Renal cortex interstitium (tissue), 11 donors: ENCODE measurements around the gene CWC27. TPM values are rescaled to one million over a fixed set of nuclear protein-coding genes. Genes with fewer than 3 reads are reported as not detected.
A peak's percentile ranks its signal among the peaks of the same experiment; 100 is the strongest.

Source experiments
- DNase-seq, 11 donors: peaks; one replicate each; pipeline ENCODE4 v3.0.0-alpha.2; 2013; ENCODE audit warnings: low read depth in 9 of 11, low spot score in 4 of 11; ENCODE audit errors: extremely low read depth in 1 of 11
- polyA plus RNA-seq, 3 donors: library from polyadenylated mRNA; unstranded; fragments of 120-200 nt; gene quantifications; one replicate each; pipeline ENCODE4 v1.2.1, GENCODE V29; 2013; ENCODE audit not compliant: insufficient read length in 3 of 3

CWC27 gene
- polyA plus RNA-seq, 3 donors: 32.6 to 46.3 (median 39.8) TPM

GRCh38 chr5:65014769-65015168, 246.0 kb downstream of the CWC27 start:
- no peak for DNase-seq

DNA sequence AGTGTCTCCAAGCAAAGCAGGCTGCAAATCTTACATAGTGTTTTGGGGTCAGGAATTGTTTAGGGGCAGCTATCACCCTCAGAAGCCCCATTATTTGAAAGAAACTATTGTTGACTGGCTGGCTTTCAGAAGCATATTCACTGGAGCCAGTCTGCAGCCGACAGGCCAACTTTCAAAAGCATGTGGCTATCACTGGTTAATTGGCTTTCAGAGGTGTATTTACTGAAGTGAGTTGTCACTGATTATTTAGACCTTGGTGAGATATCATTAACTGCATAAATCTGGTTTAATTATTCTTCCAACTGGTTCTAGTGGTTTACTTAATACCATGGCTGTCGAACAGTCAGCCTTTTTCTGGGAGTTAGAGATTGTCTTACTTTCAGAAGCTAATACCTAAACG, 247.0 kb downstream of the CWC27 start:
- DNase-seq: no peak

GRCh38 chr5:65017636-65018035, 248.9 kb downstream of the CWC27 start:
- DNase-seq: no peak

- DNase-seq: no peak
Measured at GRCh38 chr5:65018763-65019162, 250.0 kb downstream of the CWC27 start.

DNA sequence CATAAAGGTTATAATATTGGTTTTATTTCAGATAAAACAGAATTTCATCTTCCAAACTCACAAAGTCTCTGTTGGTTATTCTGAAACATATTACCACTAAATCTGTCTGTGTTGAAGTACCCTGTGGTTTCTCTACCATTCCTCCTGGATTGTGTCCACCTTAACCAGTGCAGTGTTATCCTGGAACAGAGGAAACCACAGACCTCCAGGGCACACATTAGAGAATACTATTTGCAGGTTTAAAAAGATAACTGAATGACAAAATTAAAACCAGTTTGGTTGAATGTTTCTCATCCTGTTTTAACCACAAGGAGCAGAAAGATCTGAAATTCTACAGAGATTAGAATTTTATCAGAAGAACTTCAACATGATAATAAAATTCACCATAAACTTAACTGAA, 251.8 kb downstream of the CWC27 start:
- DNase-seq: no peak

GRCh38 chr5:65021527-65022226, 252.9 kb downstream of the CWC27 start:
- DNase-seq: no peak

DNA sequence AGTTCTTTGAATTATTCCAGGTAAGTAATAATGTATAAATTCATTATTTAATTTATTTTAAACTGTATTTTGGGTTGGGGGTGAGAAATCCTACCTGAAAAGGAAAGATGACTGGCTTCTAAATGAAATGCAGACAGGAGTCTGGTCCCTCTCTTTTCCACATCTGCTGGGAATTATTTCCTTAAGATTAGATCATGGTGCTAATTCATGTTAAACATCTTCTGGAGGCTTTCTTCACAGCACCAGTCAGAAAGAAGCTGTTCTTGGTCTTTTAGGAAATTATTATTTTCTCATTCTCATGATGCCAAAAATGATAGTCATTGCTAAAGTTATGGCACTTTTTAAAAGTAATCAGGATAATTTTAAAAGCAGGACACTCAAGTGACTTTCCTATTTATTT, 254.2 kb downstream of the CWC27 start:
- no peak for DNase-seq

DNA sequence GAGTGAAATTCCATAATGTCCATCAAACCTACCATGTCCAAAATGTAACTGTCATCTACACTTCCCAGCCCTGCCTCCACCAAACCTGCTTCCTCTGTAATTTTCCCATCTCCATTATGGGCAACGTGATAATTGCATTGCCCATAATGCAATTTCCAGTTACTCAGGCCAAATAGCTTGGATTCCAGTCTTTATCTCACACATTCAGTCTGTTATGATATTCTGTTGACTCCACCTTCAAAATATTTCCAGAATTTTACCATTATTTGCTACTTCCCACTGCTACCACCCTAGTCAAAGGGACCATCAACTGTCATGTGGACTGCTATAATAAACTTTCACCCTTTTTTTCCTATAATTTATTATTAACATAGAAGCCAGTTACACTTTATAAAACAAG, 256.0 kb downstream of the CWC27 start:
- DNase-seq: no peak

GRCh38 chr5:65026816-65027548, 258.3 kb downstream of the CWC27 start:
- no peak for DNase-seq

- DNase-seq: no peak
Measured at GRCh38 chr5:65029178-65029577, 260.4 kb downstream of the CWC27 start.

DNA sequence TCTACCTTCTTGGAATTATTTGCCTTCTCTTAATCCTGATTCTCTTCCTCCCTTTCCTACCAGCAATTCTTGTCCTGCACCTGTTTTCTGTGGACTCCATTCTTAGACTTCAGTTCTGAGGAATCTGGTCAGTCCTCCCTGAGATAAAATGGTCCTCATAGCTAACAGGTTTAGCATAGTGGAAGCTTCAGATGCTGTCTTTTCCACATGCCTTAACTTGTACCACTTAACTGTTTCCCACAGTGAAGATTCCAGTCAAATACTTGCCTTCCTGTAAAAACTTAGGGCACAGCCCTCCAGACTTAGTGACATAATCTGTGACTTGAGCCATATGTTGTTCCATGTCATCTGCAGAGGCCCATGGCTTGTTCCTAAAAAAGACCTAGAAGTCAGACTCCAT, 261.3 kb downstream of the CWC27 start:
- DNase-seq: no peak

DNA sequence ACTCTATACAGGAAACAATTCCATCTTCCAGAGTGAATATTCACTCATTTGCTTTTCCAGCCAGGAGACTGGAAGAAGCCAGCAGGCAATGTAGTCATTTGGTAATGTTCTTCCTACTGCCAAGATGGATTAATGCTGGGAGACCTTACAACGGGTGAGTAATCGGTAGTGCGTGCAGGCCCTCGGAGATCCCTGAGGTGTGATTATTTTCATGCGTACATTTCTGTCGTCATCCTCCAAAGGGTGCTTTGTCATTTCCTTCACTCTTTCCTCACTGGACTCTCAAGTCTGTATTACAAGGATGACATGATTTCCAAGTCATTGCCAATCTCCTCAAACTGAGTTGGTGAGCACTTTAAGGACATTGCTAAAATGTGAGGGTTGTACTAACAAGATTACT, 263.5 kb downstream of the CWC27 start:
- DNase-seq: no peak

DNA sequence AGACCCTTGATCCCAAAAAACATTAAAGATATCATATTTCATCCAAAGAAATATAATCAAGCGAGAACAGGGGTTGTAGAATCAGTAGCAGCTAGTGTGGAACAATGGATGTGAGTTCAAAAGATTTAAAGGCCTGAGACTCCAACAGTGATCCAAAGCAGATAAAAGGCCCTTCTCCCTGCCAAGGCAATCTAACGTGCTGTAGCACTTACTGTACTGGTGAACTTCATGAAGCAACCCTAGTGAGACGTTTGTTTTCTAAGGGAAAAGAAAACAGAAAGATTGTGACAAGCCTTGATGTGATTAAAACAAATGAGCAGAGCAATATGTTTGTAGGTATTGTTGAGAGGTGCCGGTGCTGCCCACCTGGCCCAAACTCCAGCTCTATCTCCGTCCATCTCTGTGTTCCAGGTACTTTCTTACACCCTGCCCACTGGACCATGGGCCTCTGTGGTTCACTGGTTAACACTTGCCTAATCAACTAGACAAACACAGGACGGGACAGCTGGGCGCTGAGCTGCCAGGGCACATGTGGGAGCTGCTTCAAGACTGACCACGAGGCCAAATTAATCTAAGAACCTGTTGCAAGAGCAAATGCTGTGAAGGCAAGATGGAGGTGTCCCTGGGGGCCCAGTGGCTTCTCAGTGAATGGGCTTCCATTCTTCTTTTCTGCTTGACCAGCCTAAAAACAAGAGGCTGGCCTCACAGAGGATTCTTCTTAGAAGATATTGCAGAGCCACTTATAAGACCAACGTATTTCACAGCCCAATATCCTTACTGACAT, 265.5 kb downstream of the CWC27 start:
- DNase-seq: no peak

DNA sequence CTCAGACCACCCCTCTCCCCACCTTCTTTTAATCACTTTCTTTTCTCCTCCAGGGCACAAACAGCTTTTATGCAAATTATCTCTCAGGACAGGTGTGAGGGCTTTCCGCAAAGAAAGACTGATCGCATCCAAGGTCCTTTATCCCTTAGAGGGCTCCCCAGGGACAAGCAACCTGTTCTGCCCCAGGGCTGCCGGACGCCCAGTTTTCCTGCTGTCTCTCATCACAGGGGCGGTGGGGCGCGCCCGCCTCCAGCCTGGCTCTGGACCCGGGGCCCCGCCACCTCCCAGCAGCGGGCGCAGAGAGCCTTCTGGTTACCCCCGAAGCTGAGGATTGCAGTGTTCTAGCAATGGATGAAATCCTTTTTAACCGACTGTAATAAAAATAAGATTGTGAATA, 266.1 kb downstream of the CWC27 start:
- no peak for DNase-seq

GRCh38 chr5:65035211-65036206, 266.8 kb downstream of the CWC27 start:
- peak; percentile 72 to 89 (median 87) for DNase-seq

- no peak for DNase-seq
Measured at GRCh38 chr5:65037831-65038815, 269.4 kb downstream of the CWC27 start.

DNA sequence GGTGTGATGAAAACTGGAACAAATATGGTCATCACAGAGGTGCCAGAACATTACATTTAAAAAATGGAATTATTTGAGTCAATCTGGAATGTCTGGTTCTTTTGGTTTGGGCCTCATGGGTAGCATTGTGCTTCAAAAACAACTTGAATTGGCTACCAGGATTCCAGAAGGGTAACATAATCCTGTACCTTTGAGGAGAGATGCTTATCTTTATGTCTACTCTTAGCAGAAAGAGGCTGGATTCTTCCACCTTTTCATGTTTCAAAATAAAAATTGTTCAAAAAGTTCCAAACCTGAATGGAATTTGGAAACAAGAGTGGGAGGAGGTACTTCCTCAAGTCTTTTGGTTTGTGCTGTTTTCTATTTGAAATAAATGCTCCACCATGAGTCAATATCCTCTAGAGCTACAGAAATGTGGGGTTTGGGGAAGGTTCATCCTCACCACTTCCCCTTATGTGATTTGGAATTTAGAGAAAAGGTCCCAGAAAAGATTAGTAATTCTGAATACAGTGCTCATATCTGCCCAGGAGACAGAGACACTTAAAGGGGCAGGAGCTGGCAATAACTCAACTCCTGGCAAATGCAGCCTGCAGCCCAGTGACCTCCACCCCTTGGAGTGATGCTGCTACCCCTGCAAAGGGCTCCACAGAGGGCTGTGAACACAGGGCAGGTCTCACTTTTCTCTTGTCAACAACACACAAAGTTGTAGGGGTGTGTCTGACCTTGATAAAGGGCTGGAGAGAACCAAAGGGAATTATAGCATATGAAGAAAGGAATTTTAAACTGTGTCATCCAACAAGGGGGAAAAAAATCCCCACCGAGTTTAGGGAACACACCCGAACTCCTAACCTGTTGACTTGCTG, 272.8 kb downstream of the CWC27 start:
- DNase-seq: no peak
